TTC549 (cell line): ENCODE data around the gene TTC23.

ENCODE experiments used
- FAIRE-seq: peaks from 2 replicates; lab custom pipeline; 2012; peaks lifted over from hg19 to GRCh38; lab: Jason Lieb, UNC

TTC23 gene

DNA sequence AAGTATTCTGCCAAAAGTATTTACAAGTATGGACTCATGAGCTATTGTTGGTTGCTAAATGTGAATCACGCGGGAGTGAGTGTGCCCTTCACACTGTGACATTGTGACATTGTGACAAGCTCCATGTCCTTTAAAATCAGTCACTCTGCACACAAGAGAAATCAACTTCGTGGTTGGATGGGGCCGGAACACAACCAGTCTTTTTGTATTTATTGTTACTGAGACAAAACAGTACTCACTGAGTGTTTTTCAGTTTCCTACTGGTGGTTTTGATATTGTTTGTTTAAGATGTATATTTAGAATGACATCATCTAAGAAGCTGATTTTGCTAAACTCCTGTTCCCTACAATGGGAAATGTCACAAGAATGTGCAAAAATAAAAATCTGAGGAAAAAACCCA lies 114.2 kb downstream of the TTC23 start:
- no peak for FAIRE-seq

DNA sequence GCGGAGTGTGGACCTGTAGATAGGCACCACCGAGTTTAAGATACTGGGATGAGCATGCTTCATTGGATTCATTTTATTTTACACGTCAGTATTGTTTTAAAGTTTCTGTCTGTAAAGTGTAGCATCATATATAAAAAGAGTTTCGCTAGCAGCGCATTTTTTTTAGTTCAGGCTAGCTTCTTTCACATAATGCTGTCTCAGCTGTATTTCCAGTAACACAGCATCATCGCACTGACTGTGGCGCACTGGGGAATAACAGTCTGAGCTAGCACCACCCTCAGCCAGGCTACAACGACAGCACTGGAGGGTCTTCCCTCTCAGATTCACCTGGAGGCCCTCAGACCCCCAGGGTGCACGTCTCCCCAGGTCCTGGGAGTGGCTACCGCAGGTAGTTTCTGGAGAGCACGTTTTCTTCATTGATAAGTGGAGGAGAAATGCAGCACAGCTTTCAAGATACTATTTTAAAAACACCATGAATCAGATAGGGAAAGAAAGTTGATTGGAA lies 115.0 kb downstream of the TTC23 start:
- FAIRE-seq, result no peak

DNA sequence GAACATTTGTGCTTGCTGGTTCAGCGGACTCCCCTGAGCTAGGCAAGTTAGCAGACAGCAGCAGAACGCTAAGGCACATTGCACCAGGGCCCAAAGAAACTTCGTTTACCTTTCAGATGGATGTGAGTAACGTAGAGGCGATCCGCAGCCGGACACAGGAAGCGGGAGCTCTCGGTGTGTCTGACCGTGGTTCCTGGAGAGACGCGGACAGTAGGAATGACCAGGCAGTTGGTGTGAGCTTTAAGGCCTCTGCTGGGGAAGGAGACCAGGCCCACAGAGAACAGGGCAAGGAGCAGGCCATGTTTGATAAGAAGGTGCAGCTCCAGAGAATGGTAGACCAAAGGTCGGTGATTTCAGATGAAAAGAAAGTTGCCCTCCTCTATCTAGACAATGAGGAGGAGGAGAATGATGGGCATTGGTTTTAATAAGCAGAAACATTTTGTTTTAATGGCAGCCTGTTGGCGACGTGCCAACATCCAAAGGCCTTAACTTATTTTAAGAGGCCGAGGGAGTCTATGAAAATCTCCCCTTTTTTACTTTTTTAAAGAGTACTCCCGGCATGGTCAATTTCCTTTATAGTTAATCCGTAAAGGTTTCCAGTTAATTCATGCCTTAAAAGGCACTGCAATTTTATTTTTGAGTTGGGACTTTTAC lies 116.6 kb downstream of the TTC23 start:
- no peak for FAIRE-seq

DNA sequence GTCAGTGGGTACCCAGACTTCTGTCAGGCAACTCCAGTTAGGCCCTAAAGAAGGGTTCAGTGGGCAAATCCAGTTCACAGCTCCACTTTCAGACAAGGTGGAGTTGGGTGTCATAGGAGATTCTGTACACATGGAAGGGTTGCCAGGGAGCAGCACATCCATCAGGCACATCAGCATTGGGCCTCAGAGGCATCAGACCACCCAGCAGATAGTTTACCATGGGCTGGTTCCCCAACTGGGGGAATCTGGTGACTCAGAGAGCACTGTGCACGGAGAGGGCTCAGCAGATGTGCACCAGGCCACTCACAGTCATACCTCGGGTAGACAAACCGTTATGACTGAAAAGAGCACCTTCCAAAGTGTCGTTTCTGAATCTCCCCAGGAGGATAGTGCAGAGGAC lies 117.3 kb downstream of the TTC23 start:
- no peak for FAIRE-seq

DNA sequence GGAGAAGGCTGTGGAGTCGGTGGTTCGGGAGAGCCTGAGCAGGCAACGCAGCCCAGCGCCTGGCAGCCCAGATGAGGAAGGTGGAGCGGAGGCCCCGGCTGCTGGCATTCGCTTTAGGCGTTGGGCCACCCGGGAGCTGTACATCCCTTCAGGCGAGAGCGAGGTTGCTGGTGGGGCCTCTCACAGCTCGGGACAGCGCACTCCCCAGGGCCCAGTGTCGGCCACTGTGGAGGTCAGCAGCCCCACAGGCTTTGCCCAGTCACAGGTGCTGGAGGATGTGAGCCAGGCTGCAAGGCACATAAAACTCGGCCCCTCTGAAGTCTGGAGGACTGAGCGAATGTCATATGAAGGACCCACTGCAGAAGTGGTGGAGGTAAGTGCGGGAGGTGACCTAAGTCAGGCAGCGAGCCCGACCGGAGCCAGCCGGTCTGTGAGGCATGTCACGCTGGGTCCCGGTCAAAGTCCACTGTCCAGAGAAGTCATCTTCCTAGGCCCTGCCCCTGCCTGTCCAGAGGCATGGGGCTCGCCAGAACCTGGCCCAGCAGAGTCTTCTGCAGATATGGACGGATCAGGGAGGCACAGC lies 117.8 kb downstream of the TTC23 start:
- no peak for FAIRE-seq

DNA sequence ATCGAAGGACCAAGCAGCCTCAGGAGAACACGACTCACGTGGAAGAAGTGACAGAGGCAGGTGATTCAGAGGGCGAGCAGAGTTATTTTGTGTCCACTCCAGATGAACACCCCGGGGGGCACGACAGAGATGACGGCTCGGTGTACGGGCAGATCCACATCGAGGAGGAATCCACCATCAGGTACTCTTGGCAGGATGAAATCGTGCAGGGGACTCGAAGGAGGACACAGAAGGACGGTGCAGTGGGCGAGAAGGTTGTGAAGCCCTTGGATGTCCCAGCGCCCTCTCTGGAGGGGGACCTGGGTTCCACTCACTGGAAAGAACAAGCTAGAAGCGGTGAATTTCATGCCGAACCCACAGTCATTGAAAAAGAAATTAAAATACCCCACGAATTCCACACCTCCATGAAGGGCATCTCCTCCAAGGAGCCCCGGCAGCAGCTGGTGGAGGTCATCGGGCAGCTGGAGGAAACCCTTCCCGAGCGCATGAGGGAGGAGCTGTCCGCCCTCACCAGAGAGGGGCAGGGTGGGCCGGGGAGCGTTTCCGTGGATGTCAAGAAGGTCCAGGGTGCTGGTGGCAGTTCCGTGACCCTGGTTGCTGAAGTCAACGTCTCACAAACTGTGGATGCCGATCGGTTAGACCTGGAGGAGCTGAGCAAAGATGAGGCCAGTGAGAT lies 118.5 kb downstream of the TTC23 start:
- FAIRE-seq, result no peak

DNA sequence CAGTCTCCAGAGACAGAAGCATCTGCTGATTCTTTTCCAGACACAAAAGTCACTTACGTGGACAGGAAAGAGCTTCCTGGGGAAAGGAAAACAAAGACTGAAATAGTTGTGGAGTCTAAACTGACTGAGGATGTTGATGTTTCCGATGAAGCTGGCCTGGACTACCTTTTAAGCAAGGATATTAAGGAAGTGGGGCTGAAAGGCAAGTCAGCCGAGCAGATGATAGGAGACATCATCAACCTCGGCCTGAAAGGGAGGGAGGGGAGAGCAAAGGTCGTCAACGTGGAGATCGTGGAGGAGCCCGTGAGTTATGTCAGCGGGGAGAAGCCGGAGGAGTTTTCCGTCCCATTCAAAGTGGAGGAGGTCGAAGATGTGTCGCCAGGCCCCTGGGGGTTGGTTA lies 119.1 kb downstream of the TTC23 start:
- no peak for FAIRE-seq

DNA sequence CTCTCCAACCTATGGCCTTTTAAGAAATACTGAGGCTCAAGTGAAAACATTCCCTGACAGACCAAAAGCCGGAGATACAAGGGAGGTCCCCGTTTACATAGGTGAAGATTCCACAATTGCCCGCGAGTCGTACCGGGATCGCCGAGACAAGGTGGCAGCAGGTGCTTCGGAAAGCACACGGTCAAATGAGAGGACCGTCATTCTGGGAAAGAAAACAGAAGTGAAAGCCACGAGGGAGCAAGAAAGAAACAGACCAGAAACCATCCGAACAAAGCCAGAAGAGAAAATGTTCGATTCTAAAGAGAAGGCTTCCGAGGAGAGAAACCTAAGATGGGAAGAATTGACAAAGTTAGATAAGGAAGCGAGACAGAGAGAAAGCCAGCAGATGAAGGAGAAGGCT lies 119.7 kb downstream of the TTC23 start:
- no peak for FAIRE-seq

DNA sequence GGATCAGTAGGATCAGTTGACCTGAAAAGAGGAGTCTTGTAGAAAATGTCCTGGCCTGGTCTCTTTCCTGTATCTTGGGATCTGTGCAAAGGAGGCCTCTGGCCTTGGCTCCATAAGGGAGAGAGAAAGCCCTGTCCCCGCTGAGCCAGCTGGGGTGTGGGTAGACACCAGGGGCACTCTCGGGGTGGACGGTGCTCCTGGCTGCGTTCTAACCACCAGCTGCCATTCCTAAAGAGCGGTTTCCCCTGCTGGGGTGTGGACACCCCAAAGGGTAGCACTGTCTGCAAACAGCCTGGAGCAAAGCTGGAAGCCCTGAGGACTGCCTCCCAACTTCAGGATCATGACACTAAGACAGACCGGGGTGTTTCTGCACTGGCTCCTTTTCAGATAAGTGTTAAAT lies 121.0 kb downstream of the TTC23 start:
- no peak for FAIRE-seq

DNA sequence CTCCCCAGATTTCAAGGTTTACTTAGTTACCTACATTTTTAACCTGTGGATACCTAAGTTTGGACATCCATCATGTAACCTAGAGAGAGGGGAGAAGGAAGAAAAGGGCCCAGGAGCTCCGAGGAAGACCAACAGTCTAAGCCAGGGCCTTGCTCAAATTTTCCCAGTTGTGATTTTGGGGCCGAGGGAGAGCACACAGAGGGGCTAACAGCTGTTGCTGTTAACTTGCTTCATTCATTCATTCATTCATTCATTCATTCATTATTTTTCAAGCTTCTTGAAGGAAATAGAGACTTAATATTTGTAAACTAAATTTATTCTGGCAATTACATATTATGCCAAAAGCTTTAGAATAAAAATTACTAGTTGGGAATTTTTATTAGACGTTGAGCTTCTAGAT lies 121.6 kb downstream of the TTC23 start:
- FAIRE-seq, result no peak

DNA sequence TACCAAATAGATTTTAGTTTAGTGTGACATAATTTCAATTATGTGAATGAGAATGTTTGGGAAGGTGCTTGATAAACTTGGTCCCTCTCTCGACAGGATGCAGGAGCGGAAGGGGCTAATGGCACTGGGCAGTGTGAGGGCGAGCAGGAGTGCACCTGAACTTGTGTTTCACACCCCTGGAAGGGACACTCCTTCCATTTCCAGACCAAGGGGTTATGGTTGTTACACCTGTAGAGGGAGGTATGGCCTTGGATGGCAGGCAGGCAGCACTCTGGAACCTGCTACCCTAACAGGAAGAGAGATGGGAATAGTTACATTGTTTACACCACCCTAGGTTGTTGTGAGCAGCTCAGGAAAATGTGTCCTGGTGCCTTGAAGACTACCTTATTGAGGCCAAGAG lies 122.5 kb downstream of the TTC23 start:
- FAIRE-seq, result no peak

DNA sequence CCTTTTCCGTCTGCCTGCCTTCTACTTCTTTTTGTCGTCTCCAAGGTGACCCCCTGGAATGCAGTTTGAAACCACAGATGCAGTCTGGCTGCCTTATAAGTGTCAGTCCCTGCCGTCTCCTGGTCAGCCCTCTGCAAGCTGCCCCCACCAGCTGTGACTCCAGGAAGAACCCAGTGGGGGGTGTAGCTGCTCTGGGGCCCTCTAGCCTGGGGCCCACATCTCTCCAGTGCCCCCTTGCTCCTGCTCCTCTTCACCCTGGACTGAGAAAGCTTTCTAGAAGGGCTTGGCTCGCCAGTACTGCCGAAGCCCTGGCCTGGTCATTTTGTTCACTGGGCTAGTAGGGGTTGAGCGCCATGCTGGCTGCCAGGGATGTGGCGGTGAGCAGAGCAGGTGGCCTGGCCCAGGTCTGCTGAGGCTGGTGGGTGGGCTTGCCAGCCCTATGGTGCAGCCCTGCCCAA lies 123.2 kb downstream of the TTC23 start:
- FAIRE-seq, result no peak

DNA sequence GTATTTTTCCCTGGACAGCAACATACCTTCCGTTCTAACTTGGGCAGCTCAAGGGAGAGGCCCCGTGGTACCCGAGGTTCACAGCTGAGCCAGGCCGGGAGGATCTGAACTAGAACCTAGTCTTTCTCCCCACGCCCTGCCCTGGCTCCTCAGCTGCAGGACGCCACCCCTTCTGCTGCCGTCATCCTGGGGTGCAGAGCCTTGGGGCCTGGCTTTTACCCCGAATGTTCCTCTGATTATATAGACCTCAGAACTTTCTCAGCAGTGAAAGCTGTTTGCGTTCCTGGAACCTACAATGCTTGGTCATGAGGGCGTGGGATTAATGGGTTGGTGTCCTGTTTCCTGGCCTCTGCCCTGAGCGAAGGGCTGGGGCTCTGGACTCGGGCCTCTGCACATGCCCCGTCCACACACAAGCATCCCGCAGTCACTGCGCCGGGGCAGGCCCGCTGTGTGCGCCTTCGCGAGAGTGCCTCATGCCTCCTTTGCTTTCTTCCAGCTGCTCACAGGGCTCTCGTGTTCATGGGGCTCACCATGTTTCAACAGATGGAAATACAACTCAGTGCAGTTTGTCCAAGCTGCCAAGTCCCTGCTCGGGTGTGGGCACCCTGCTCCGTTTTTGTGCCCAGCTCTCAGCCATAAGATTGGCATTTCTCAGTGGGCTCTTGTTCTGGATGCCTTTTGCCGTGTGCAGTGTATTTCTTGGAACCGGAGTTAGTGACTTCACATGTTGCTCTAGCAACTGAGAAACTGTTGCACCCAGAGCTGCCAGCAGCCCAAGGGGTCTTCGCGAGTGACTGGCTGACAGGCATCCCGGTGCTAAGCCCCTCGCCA lies 124.1 kb downstream of the TTC23 start:
- no peak for FAIRE-seq

DNA sequence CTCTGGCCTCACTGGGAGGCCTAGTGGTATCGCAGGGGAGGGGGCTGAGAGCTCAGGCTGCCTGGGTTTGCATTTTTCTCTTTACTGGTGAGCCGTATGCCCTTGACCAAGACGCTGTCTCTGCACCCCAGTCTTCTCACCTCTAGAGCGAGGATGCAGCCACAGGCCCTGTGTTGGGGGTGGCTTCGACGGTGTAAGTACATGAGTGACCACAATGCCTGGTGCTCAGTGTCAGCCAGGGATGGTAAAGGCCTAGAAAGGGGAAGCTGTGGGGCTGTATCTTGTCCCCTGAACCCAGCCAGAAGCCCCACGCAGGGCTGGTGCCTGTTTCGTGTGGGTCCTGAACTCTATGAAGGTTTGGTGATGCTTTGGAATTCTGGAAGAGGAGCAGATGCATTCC lies 124.7 kb downstream of the TTC23 start:
- no peak for FAIRE-seq

DNA sequence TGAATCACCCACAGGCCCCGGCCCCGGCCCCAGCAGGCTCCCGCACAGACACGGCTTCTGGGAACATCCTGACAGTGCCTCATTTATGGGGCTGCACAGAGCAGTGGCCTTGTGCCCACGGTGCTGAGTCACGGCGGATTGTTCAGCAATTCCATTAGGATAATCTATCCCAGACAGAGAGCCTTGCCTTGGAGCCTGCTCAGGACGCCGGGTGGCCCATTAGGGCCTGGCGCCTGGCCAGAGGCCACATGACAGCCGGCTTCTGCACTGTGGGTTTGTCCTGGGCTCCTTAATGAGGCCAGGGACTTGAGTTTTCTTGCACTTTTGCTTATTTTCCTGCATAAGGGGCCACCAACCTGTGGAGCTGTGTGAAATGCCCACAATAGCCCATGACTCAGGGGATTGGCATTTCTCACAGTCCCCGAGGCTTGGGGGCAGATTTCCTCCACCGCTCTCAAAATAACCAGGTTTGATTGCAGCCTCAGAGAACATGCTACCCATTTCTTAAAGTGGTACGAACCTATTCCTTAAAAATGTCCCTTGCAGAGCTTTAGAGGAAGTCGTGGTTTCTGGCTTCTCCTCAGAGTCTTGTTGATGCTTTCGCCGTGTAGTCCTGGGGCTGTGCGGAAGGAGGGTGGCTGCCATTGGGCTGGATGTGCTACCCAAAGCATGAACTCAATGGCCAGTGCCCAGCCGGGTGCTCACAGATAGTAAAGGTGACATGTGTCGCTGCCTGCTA lies 125.5 kb downstream of the TTC23 start:
- FAIRE-seq, result no peak

DNA sequence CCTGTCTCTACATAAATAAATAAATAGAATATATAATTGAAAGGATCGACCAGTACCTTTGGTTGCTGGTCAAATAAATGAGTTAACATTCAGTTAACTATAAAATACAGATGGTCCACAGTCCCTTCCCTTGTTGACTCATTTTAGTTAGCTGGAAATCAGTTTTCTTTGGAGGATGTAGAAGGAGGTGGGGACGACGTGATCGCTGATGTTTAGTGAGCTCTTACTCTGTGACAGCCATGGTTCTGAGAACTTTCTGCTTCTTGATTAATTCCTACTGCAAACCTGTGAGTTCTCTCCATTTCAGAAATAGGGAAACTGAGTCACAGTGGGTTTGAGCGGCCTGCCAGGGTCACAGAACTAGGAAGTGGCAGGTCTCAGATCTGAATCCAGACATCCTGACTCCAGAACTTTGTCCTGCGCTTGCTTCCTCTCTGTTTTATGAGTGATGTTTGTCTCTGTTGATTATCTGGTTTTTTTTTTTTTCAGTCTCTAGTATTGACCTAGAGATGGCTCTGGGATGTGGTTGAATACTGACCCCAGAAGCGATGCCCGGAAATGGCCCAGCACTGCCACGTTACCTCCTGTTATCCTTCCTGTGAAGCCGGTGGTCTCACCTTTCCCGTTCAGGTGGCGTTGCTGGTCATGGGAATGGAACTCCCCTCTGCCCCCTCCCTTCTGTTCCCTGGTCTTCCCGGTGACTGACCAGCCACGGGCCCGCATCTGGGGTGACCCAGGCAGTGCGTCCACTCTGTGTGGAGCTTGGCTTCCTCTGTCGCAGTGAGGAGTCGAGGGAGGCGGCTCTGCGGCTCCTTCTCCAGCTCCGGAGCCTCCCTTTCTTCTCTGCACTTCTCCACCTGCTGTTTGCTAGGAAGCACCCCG lies 126.3 kb downstream of the TTC23 start:
- FAIRE-seq, result no peak

DNA sequence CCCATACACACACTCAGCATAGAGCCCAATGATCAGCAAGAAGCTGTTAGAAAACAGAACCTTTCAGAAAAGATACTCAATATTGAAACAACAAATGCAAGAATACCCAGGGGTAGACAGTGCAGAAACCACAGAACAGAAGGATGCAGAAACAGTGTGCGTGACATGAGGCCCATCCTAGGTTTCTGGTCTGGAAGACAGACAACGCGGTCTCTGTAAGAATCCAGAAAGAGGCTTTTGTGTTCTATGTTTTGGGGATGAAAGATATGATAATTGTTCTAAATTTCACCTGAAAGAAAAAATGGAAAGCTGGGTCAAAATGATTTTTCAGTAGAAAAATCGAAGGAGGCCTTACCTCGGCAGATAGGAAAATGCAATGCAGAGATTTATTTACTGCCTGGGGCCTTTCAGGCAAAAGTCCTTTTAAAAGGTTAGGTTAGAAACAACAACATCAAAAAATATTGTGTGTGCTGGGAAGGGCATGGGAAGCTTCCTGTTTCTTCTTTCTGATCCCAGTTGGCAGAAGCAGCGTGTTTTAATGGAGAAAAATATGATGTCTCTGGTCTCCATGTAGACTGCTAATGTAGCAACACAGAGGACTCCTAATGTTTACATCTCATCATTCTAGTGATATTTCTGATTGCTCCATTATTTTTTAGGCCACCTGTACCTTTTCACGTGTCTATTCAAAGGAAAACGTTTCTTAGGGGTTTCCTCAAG lies 127.5 kb downstream of the TTC23 start:
- FAIRE-seq, result no peak

DNA sequence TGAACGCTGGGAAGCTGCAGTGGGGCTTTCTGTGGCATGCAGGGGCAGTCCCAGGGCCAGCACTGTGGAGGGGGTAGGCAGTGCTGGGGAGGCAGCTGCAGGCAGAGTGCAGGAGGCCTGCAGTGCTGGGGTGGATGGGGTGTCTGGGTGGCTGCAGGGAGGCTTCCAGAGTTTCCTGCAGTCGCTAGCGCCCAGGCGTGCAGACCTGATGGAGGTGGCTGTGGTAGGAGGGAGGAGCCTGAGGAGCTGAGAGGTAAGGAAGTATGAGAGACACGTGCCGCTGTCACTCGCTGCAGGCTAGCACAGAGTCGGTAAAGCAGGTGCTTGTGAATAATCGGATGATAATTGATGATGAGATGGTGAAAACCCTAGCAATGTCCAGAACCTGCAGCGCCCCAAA lies 128.2 kb downstream of the TTC23 start:
- no peak for FAIRE-seq

DNA sequence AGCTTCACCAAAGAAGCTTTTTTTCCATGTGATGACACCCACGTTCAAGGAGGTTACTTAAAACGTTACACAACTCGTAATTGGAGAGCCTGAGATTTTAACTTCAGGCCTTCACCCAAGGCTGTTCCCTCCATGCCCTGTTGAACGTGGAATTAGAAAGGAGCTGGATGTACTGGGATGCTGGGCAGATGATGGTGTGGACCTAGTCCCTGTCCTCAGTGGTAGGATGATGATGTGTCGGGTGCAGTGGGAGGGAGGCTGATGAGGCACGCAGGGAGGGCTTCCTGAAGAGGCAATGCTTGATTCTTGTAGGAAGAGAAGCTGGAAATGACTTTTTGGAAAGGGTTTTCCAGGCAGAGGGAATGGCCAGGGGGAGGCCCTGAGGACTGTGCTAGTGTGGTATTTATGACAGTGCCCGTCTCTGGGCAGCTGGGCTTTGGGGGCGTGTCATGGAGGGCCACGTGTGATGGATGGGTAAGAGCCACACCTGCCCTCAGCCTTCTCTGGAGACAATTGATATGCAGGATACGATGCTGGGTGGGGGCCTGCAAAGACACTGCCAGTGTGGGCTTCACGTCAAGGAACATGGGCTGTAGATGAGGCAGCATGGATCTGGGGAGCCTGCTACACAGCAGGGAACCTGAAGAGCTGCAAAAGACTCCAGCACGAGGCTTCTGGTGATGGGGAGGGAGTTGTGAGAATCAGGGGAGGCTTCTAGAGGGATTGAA lies 129.2 kb downstream of the TTC23 start:
- no peak for FAIRE-seq
